ENCODE data around the gene KIAA0753.
"Not testable (repeated sequence)": the region's sequence is repeated elsewhere in the genome, so short reads cannot be mapped to it uniquely, and the experiment has no call there.

KIAA0753 gene

GRCh38 chr17:6596081-6596480 lies 44.4 kb downstream of the KIAA0753 start:
- no peak for DNase-seq

- not testable (repeated sequence) for DNase-seq
Observed at GRCh38 chr17:6593371-6593770, 47.1 kb downstream of the KIAA0753 start.

GRCh38 chr17:6592173-6592572 lies 48.3 kb downstream of the KIAA0753 start:
- DNase-seq = no peak

- no peak for DNase-seq
Observed at GRCh38 chr17:6591599-6592158, 48.8 kb downstream of the KIAA0753 start.

- no peak for DNase-seq
Observed at GRCh38 chr17:6589266-6589946, 51.1 kb downstream of the KIAA0753 start.

GRCh38 chr17:6588165-6588564 lies 52.3 kb downstream of the KIAA0753 start:
- DNase-seq = no peak

- DNase-seq = no peak
Observed at GRCh38 chr17:6587310-6587709, 53.2 kb downstream of the KIAA0753 start.

GRCh38 chr17:6583411-6583810 lies 57.1 kb downstream of the KIAA0753 start:
- DNase-seq = no peak

GRCh38 chr17:6580625-6581024 lies 59.9 kb downstream of the KIAA0753 start:
- no peak for DNase-seq

GRCh38 chr17:6578491-6578890 lies 62.0 kb downstream of the KIAA0753 start:
- DNase-seq = no peak

- no peak for DNase-seq
Observed at GRCh38 chr17:6577686-6578263, 62.7 kb downstream of the KIAA0753 start.

GRCh38 chr17:6576038-6576785 lies 64.3 kb downstream of the KIAA0753 start:
- DNase-seq = no peak

- no peak for DNase-seq
Observed at GRCh38 chr17:6575596-6575988, 64.9 kb downstream of the KIAA0753 start.

GRCh38 chr17:6574687-6575595 lies 65.6 kb downstream of the KIAA0753 start:
- DNase-seq = no peak

GRCh38 chr17:6573982-6574686 lies 66.4 kb downstream of the KIAA0753 start:
- no peak for DNase-seq

GRCh38 chr17:6573495-6573894 lies 67.0 kb downstream of the KIAA0753 start:
- DNase-seq = not testable (repeated sequence)

- no peak for DNase-seq
Observed at GRCh38 chr17:6572972-6573370, 67.5 kb downstream of the KIAA0753 start.

- no peak for DNase-seq
Observed at GRCh38 chr17:6571452-6571781, 69.1 kb downstream of the KIAA0753 start.

GRCh38 chr17:6570731-6571451 lies 69.6 kb downstream of the KIAA0753 start:
- DNase-seq = no peak

- no peak for DNase-seq
Observed at GRCh38 chr17:6569370-6570285, 70.9 kb downstream of the KIAA0753 start.

All from NCI-H446 (cell line).